CD4-positive, alpha-beta memory T cell (primary cell): ENCODE measurements around the gene EMC8. TPM values are rescaled to one million over a fixed set of nuclear protein-coding genes. Genes with fewer than 3 reads are reported as not detected.

Source experiments
- CTCF ChIA-PET: fragments of 350-600 bp; sonication (Branson Sonifier 250); formaldehyde crosslinking; loops from one replicate; lab custom pipeline; 2021; ENCODE audit warnings: inconsistent platforms; ENCODE audit not compliant: partially characterized antibody; lab: Charles Lee
- POLR2A ChIA-PET: fragments of 350-600 bp; sonication (Branson Sonifier 250); formaldehyde crosslinking; loops from one replicate; lab custom pipeline; 2021; ENCODE audit not compliant: partially characterized antibody; lab: Charles Lee
- DNase-seq, 5 donors: peaks; one replicate each; pipeline versions ENCODE4 v3.0.0 to v3.0.0-alpha.2; 2020 to 2022; ENCODE audit warnings: mixed read lengths in 1 of 5
- H3K27ac ChIP-seq: one replicate; pipeline ENCODE4 v1.7.0; 2013; ENCODE audit warnings: low read depth, low read length
- H3K27me3 ChIP-seq: 2 replicates; pipeline ENCODE4 v1.7.0; 2013; ENCODE audit warnings: mild to moderate bottlenecking, low read length, moderate library complexity; ENCODE audit not compliant: insufficient read depth
- H3K36me3 ChIP-seq: 2 replicates; pipeline ENCODE4 v1.7.0; 2013; ENCODE audit warnings: mild to moderate bottlenecking, low read length, moderate library complexity; ENCODE audit not compliant: insufficient read depth
- H3K4me1 ChIP-seq: 2 replicates; pipeline ENCODE4 v1.7.0; 2013; ENCODE audit warnings: mild to moderate bottlenecking, low read length, moderate library complexity; ENCODE audit not compliant: insufficient read depth
- H3K4me3 ChIP-seq, 2 donors: one replicate each; pipeline ENCODE4 v1.7.0; 2013; ENCODE audit warnings: low read length in 2 of 2, mild to moderate bottlenecking in 1 of 2
- H3K9me3 ChIP-seq, 2 donors: one replicate each; pipeline ENCODE4 v1.7.0; 2013; ENCODE audit warnings: low read length in 2 of 2, control low read depth in 1 of 2; ENCODE audit not compliant: control insufficient read depth in 1 of 2
- H3K27ac Mint-ChIP-seq, 7 donors: one replicate each; pipeline ENCODE4 v1.8.0; 2020 to 2021; ENCODE audit warnings: mixed read lengths in 7 of 7, mild to moderate bottlenecking in 6 of 7, inconsistent platforms in 3 of 7, moderate library complexity in 3 of 7
- H3K27me3 Mint-ChIP-seq, 2 donors: one replicate each; pipeline ENCODE4 v1.8.0; 2020 to 2021; ENCODE audit warnings: mixed read lengths in 2 of 2
- H3K36me3 Mint-ChIP-seq, 2 donors: one replicate each; pipeline ENCODE4 v1.8.0; 2020 to 2021; ENCODE audit warnings: mixed read lengths in 2 of 2, inconsistent platforms in 1 of 2, mild to moderate bottlenecking in 1 of 2
- H3K4me1 Mint-ChIP-seq, 4 donors: one replicate each; pipeline ENCODE4 v1.8.0; 2020 to 2021; ENCODE audit warnings: mixed read lengths in 4 of 4, mild to moderate bottlenecking in 1 of 4
- H3K4me3 Mint-ChIP-seq, 8 donors: one replicate each; pipeline ENCODE4 v1.8.0; 2020 to 2021; ENCODE audit warnings: mixed read lengths in 8 of 8, mild to moderate bottlenecking in 7 of 8, moderate library complexity in 6 of 8, inconsistent platforms in 3 of 8
- H3K9me3 Mint-ChIP-seq, 8 donors: one replicate each; pipeline ENCODE4 v1.8.0; 2020 to 2021; ENCODE audit warnings: mixed read lengths in 8 of 8, mild to moderate bottlenecking in 5 of 8, inconsistent platforms in 3 of 8, moderate library complexity in 1 of 8
- intact Hi-C: fragments of 100-400 bp; cut with micrococcal nuclease; formaldehyde crosslinking; loops from one replicate; pipeline ENCODE4 v1.15.1; 2023
- polyA plus RNA-seq, 2 donors: library from polyadenylated mRNA; unstranded; fragments of 300-500 nt; fragmentation: Illumina TruSeq; gene quantifications; one replicate each; pipeline ENCODE4 v1.2.3, GENCODE V29; 2021
- total RNA-seq, 2 experiments: library from RNA; stranded (reverse); gene quantifications; one replicate each; pipeline ENCODE4 v1.2.3, GENCODE V29; 2021

The EMC8 gene
- total and polyA plus RNA-seq, 4 experiments from 2014 or later: 22.1 to 22.8 (median 22.7) TPM

DNA sequence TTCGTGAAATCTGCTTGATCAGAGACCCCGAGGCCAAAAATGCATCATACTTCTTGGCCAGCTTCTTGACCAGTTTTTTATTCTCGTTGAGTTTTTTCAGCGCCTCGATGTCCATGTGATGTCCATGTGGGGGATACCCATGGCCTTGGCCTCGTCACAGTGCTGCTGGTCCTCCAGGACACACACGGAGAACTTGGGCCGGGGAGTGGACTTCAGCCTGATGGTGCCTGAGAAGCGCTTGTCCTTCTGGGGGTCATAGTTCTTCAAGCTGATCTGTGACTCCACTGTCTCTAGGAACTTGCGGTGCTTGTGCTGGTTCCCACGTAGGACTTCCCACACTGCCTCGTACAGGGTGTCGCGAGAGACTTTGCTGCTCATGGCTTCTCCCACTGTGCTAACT, 16.8 kb upstream of the EMC8 start:
- Mint-ChIP-seq H3K27ac (no peak overlapping the region), H3K9me3 (no peaks in the 10 kb centered on the region), H3K4me3 (no peak overlapping the region), H3K36me3 (no peaks in the 10 kb centered on the region), H3K4me1 (peaks cover 0 to 7% (median under 1%) of the 10 kb centered on the region in 4 donors), H3K27me3 (peaks cover 3 to 7% of the 10 kb centered on the region in 2 donors)
- peaks cover 3% of the 10 kb centered on the region for H3K4me1 ChIP-seq
- H3K27me3 ChIP-seq: no peaks in the 10 kb centered on the region
- ChIA-PET CTCF (interaction anchor here (0.7 to 1.0 kb wide), 3 partner anchors 14 to 198 kb away, joined by 3 to 4 read pairs (median 3); no protein-coding TSS in a partner anchor), POLR2A (no interaction called here)
- no peak overlapping the region for H3K27ac ChIP-seq
- H3K4me3 ChIP-seq: no peak overlapping the region
- intact Hi-C loops: no loop called here
- H3K9me3 ChIP-seq: no peaks in the 10 kb centered on the region
- no peak for DNase-seq
- H3K36me3 ChIP-seq: no peaks in the 10 kb centered on the region

GRCh38 chr16:85812811-85813700, 13.7 kb upstream of the EMC8 start:
- H3K4me3 Mint-ChIP-seq: no peak overlapping the region
- intact Hi-C loops: no loop called here
- POLR2A ChIA-PET: no interaction called here

DNA sequence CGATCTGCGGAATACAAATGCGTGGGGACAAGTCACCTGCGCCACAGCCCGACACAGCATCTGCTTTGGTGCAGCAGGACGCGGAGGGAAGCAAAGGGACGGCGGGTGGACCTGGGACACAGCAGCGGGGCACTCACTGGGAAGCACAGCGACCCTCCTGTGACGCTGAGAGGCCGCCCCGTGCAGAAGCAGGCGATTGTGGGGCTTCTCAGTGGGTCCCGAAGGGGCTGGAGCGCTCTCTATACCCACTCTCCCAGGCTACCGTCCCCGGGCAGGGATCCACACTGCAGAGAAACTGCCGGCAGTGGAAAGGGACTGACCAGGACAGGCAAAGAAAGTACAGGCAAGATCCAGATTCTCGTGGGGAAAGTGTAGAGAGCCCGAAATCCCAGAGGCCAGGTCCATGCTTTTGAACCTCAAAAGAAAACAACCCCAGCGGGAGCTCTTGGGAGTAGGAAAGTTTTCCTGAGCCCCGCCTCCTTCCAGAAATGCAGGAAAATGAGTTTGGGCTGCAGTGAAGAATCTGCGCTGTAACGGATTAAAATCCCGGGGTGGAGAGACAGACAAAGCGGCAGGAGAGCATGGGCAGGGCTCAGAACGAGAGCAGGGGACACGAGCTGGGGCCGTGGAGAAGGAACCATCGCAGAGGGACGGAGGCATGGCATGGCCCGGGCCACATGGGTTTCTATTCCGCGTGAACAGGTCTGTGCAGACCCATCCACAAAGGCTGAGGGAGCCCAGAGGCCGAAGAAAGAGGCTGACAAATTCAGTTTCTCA, 12.9 kb upstream of the EMC8 start:
- Mint-ChIP-seq H3K36me3 (peaks cover under 1 to 2% of the 10 kb centered on the region in 2 donors), H3K27me3 (peaks cover 3 to 5% of the 10 kb centered on the region in 2 donors), H3K4me3 (no peak overlapping the region), H3K4me1 (peaks cover 0 to 3% (median 0%) of the 10 kb centered on the region in 4 donors), H3K27ac (no peak overlapping the region), H3K9me3 (no peaks in the 10 kb centered on the region)
- no peaks in the 10 kb centered on the region for H3K9me3 ChIP-seq
- no peaks in the 10 kb centered on the region for H3K4me1 ChIP-seq
- ChIA-PET CTCF (interaction anchor here (0.6 to 1.3 kb wide), 2 partner anchors 7 to 9 kb away, joined by 3 to 5 read pairs; no protein-coding TSS in a partner anchor), POLR2A (no interaction called here)
- no peak overlapping the region for H3K27ac ChIP-seq
- H3K36me3 ChIP-seq: no peaks in the 10 kb centered on the region
- H3K4me3 ChIP-seq: no peak overlapping the region
- no peak for DNase-seq
- no peaks in the 10 kb centered on the region for H3K27me3 ChIP-seq
- intact Hi-C loops: no loop called here

More at GRCh38 chr16:85812811-85813700, 13.7 kb upstream of the EMC8 start:
- Histone ChIP-seq H3K4me3 (no peak overlapping the region), H3K27me3 (no peaks in the 10 kb centered on the region), H3K36me3 (no peaks in the 10 kb centered on the region), H3K27ac (no peak overlapping the region), H3K9me3 (no peaks in the 10 kb centered on the region), H3K4me1 (no peaks in the 10 kb centered on the region)
- CTCF ChIA-PET: interaction anchor here (0.7 to 1.3 kb wide), 3 partner anchors 8 to 154 kb away, joined by 3 to 5 read pairs (median 3); no protein-coding TSS in a partner anchor
- Mint-ChIP-seq H3K9me3 (no peaks in the 10 kb centered on the region), H3K36me3 (no peaks in the 10 kb centered on the region), H3K4me1 (peaks cover 0 to 3% (median 0%) of the 10 kb centered on the region in 4 donors), H3K27me3 (peaks cover 3 to 5% of the 10 kb centered on the region in 2 donors), H3K27ac (no peak overlapping the region)
- no peak for DNase-seq

DNA sequence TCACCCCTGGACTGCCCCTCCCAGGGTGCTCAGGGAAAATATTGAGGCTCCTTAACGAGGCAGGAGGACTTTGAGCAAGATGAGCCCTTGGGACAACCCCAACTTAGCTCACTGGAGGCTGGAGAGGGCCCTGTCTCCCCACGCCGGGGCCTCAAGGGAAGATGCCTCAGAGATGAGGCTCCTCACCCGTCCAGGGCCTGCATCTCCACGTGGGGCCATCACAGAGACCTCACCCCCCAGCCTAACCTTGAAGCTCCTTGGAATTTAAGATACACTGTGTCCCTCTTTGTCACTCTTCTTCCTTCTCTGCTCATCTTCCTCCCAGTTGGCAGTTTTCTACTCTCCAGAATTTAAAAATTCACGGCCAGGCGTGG, 11.4 kb upstream of the EMC8 start:
- H3K27me3 Mint-ChIP-seq: peaks cover 3 to 5% of the 10 kb centered on the region in 2 donors
- intact Hi-C loops: no loop called here

DNA sequence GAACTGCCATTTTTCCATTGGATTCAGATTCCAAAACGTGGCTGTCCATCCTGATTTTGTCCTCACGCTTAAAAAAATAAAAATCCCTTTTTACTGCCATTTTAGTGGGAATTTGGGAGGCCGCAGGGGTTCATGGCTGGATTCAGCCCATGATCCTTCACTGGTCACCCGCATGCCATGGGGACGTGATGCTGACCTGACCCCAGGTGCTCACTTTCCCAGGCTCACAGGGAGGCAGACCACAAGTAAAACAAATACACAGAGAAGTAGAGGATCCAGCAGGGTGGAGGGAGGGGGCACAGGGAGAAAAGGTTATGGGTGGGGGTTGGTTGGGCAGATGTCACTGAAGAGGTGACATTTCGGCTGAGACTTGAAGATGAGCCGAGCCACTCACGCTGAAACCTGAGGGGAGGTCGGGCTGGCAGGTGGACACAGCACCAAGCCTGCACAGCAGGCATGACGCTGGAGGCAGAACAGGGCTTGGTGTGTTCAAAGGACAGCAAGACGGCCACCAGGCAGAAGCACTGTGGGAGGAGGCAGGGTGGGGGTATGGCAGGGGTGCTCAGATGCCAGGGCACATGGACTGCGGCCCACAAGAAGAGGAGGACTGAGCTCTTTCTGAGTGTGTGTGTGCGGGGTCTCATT, 10.9 kb upstream of the EMC8 start:
- Mint-ChIP-seq H3K4me1 (peaks cover 0 to 3% (median under 1%) of the 10 kb centered on the region in 4 donors), H3K4me3 (no peak overlapping the region), H3K27me3 (peaks cover 3 to 5% of the 10 kb centered on the region in 2 donors), H3K36me3 (peaks cover 19% of the 10 kb centered on the region in 2 donors), H3K9me3 (no peaks in the 10 kb centered on the region), H3K27ac (no peak overlapping the region)
- H3K27me3 ChIP-seq: no peaks in the 10 kb centered on the region
- H3K27ac ChIP-seq: no peak overlapping the region
- no peaks in the 10 kb centered on the region for H3K9me3 ChIP-seq
- no peaks in the 10 kb centered on the region for H3K4me1 ChIP-seq
- DNase-seq: no peak
- intact Hi-C loops: no loop called here
- POLR2A ChIA-PET: no interaction called here
- H3K36me3 ChIP-seq: peaks cover 19% of the 10 kb centered on the region
- CTCF ChIA-PET: interaction anchor here (1.4 kb wide), 1 partner anchor 11 kb away, joined by 4 read pairs; no protein-coding TSS in a partner anchor
- no peak overlapping the region for H3K4me3 ChIP-seq

More for the DNA sequence above, 11.4 kb upstream of the EMC8 start:
- no peaks in the 10 kb centered on the region for H3K9me3 Mint-ChIP-seq
- no peak overlapping the region for H3K27ac ChIP-seq
- H3K27me3 ChIP-seq: no peaks in the 10 kb centered on the region
- no peak overlapping the region for H3K27ac Mint-ChIP-seq
- ChIA-PET CTCF (interaction anchor here (1.4 kb wide), 1 partner anchor 11 kb away, joined by 4 read pairs; no protein-coding TSS in a partner anchor), POLR2A (no interaction called here)
- H3K4me3 Mint-ChIP-seq: no peak overlapping the region
- no peak for DNase-seq
- no peak overlapping the region for H3K4me3 ChIP-seq
- H3K4me1 ChIP-seq: no peaks in the 10 kb centered on the region
- peaks cover 0 to 3% (median 0%) of the 10 kb centered on the region in 4 donors for H3K4me1 Mint-ChIP-seq
- peaks cover 14% of the 10 kb centered on the region in 2 donors for H3K36me3 Mint-ChIP-seq
- peaks cover 14% of the 10 kb centered on the region for H3K36me3 ChIP-seq
- no peaks in the 10 kb centered on the region for H3K9me3 ChIP-seq

GRCh38 chr16:85809645-85810044, 10.3 kb upstream of the EMC8 start:
- no peaks in the 10 kb centered on the region for H3K4me1 ChIP-seq
- Mint-ChIP-seq H3K4me3 (no peak overlapping the region), H3K4me1 (peaks cover 0 to 3% (median under 1%) of the 10 kb centered on the region in 4 donors), H3K9me3 (no peaks in the 10 kb centered on the region), H3K36me3 (peaks cover 25% of the 10 kb centered on the region in 2 donors), H3K27me3 (peaks cover 3 to 5% of the 10 kb centered on the region in 2 donors), H3K27ac (no peak overlapping the region)
- no peak for DNase-seq
- no peaks in the 10 kb centered on the region for H3K27me3 ChIP-seq
- peaks cover 25% of the 10 kb centered on the region for H3K36me3 ChIP-seq
- ChIA-PET CTCF (no interaction called here), POLR2A (no interaction called here)
- no peaks in the 10 kb centered on the region for H3K9me3 ChIP-seq
- H3K4me3 ChIP-seq: no peak overlapping the region
- intact Hi-C loops: no loop called here
- H3K27ac ChIP-seq: no peak overlapping the region
